ENCODE data around the gene RPRD1A. TPM values are rescaled to one million over a fixed set of nuclear protein-coding genes. Genes with fewer than 3 reads are reported as not detected.

Gene RPRD1A
- total RNA-seq, 4 donors from 2014 or later, result 36.4 to 64.8 (median 53.9) TPM

DNA sequence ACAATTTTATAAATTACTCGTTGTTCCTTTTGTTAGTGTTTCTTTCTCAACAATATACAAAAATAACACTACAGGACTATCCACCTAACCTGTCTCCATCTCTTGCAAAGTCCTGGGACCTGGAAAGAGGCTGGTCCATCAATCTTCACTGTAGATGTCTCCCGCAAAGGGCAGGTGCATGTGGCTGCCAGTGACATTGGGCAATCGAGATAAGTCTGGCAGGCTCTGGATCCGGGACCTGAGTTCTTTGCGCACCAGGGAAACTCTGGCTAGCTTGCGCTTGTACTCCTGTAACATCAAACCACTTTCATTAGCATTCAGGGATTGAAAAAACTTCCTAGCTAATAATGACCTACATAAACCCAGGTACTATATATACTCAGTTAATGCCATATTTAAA lies 74.3 kb downstream of the RPRD1A start:
- no peak for ATAC-seq (ENCODE audit: low FRiP score)
- no peak for DNase-seq (ENCODE audit: low spot score)

DNA sequence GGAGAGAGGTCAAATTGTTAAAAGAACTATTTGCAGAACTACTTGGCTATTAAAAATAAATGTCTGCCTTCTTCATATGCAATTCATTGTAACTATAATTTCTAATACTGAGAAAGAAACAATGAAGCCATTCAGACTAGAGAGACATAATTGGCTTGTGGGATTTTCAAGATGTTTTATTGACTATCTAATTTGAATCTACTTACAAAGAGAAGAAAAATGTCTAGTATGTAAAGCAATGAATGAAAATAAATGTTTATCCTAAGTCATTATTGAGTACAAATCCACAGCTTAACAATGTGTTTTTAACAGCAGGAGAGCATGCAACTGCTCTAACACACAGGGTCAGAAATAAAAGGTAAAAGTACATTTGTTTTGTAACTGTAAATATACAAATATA lies 75.7 kb downstream of the RPRD1A start:
- TF ChIP-seq, protein P1, sequence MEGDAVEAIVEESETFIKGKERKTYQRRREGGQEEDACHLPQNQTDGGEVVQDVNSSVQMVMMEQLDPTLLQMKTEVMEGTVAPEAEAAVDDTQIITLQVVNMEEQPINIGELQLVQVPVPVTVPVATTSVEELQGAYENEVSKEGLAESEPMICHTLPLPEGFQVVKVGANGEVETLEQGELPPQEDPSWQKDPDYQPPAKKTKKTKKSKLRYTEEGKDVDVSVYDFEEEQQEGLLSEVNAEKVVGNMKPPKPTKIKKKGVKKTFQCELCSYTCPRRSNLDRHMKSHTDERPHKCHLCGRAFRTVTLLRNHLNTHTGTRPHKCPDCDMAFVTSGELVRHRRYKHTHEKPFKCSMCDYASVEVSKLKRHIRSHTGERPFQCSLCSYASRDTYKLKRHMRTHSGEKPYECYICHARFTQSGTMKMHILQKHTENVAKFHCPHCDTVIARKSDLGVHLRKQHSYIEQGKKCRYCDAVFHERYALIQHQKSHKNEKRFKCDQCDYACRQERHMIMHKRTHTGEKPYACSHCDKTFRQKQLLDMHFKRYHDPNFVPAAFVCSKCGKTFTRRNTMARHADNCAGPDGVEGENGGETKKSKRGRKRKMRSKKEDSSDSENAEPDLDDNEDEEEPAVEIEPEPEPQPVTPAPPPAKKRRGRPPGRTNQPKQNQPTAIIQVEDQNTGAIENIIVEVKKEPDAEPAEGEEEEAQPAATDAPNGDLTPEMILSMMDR (IDR thresholded peaks at IDR 0.05), result no peak
- ATAC-seq (ENCODE audit: low FRiP score) (no peak), DNase-seq (ENCODE audit: low spot score) (no peak)

More for the DNA sequence above, 74.3 kb downstream of the RPRD1A start:
- TF ChIP-seq, protein P1 (IDR thresholded peaks at IDR 0.05), result no peak

DNA sequence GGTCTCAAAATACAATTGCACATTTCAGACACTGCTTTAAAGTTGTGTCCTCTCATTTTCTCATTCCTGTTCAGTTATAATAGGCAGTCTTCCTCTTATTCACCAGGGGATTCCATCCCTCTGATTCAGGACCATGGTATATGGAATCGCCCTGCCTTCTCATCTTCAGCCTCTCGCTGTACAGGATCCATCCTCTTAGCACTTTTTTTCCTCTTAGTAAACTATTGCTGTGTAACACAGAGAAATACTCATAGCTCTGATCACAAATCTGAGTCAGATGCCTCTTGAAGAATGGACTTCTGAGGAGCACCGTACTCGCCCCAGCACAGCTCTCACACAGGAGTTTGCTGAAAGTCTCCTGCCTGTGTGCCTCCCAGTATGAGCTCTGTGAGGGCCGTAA lies 83.5 kb downstream of the RPRD1A start:
- no peak for ATAC-seq (ENCODE audit: low FRiP score)
- no peak for DNase-seq (ENCODE audit: low spot score)
- TF ChIP-seq, protein P1 (IDR thresholded peaks at IDR 0.05), result no peak

DNA sequence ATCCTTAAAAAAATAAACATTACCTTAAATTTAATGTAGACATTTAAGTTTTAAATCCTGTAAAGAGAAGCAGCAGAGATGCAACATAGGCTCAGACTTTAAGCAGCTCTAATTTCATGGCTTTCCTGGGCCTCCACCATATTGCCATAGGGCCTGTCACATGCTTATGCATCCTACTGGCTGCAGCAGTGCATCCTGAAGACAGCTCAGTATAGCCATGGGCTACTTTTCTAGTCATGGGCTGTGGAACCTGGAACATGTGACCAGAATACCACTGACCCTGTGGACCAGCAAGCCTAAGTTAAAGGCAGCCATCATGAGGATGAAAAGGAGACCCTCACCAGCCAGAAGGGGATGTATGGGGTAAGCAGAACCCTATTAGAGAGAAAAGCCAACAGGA lies 84.2 kb downstream of the RPRD1A start:
- ATAC-seq (ENCODE audit: low FRiP score), result no peak
- no peak for DNase-seq (ENCODE audit: low spot score)
- TF ChIP-seq, protein P1 (IDR thresholded peaks at IDR 0.05), result no peak

DNA sequence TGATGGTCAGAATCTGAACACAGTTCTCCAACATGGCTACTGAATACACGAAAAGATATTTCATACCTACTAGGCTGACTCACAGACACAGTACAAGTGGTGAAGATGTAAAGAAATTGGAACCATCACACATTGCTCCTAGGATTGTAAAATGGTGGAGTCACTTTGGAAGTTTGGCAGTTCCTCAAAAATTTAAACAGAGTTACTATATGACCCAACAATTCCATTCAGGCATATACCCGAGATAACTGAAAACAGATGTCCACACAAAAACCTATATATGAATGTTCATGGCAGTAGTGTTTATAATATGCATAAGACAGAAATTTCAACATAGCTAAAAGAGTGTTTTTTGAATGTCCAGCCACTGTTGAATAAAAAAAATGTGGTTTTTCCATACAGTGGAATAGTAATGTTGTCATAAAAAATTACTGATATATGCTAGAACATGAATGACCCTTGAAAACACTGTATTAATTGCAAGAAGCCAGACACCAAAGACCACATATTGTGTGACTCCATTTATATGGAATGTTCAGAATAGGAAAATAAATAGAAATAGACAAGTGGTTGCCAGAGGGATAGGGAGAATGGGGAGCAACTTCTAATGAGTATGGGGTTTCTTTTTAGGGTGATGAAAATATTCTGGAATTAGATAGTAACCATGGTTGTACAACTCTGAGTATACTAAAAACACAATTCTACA lies 84.8 kb downstream of the RPRD1A start:
- no peak for DNase-seq (ENCODE audit: low spot score)
- ATAC-seq (ENCODE audit: low FRiP score), result no peak
- TF ChIP-seq, protein P1 (IDR thresholded peaks at IDR 0.05), result no peak

DNA sequence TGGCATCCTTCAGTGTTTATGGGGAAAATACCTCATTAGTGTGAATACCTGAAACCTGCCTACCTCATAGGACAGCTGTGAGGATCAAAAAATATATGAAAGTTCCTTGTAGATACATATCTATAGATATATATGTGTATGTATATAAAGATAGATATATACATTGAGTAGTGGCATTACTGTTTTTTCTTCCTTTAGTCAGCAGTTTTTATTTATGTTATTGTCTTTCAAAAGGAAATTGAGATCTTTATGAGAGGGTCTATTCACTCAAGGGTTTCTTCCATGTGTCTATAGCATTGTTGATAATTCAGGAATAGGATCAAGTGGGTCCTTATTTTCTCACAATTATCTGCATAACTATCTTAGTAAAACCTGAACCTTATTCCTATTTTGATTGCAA lies 88.2 kb downstream of the RPRD1A start:
- DNase-seq (ENCODE audit: low spot score) (no peak), ATAC-seq (ENCODE audit: low FRiP score) (no peak)
- TF ChIP-seq, protein P1 (IDR thresholded peaks at IDR 0.05), result no peak

DNA sequence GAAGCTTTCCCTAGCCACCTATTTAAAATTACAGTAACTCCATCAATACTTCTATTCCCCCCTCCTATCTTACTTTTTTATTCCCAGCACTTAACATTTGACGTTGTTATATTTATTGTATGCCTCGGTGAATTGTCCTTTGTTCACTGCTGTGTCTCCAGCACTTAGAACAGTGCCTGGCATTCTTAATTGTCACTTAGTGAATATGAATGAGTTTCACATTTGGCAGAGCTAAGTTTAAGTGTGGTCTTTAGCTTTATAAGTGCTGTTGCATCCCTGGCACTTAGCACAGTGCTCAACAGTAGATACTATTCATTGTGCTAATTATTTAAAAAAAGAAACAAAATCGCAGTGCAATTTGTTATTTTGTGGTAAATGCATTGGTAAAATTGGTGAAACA lies 93.2 kb downstream of the RPRD1A start:
- TF ChIP-seq, protein P1 (IDR thresholded peaks at IDR 0.05), result no peak
- DNase-seq (ENCODE audit: low spot score) (no peak), ATAC-seq (ENCODE audit: low FRiP score) (no peak)

Data from omental fat pad (tissue), 4 donors.